Neural cell (in vitro differentiated cells): Measurements from ENCODE around the gene VPS37B. TPM values are rescaled to one million over a fixed set of nuclear protein-coding genes. Genes with fewer than 3 reads are reported as not detected.

ENCODE experiments used
- H2AFZ ChIP-seq: fragments of 200-600, 300-800 bp; sonication (generic), shearing (Covaris generic); 2 replicates; pipeline ENCODE4 v1.6.0; 2014; ENCODE audit warnings: low read depth, mild to moderate bottlenecking, antibody characterized with exemption, low read length, moderate library complexity
- H3F3A ChIP-seq: fragments of 200-600 bp; shearing (Covaris generic); 2 replicates; pipeline ENCODE4 v1.6.1; 2016; ENCODE audit warnings: mild to moderate bottlenecking, moderate library complexity, mixed read lengths, antibody characterized with exemption, low read length; ENCODE audit not compliant: insufficient read depth, poor library complexity, severe bottlenecking
- H3K27ac ChIP-seq: fragments of 200-600, 300-800 bp; sonication (generic), shearing (Covaris generic); 2 replicates; pipeline ENCODE4 v1.5.1; 2014; ENCODE audit warnings: mild to moderate bottlenecking, low read length, moderate library complexity
- H3K27me3 ChIP-seq: fragments of 300-800, 200-600 bp; sonication (generic), shearing (Covaris generic); 2 replicates; pipeline ENCODE4 v1.6.0; 2014; ENCODE audit warnings: mild to moderate bottlenecking, low read depth, low read length, moderate library complexity; ENCODE audit not compliant: insufficient read depth
- H3K36me3 ChIP-seq: fragments of 300-800, 200-600 bp; sonication (generic), shearing (Covaris generic); 2 replicates; pipeline ENCODE4 v1.5.1; 2014; ENCODE audit warnings: mild to moderate bottlenecking, antibody characterized with exemption, low read length, moderate library complexity; ENCODE audit not compliant: insufficient read depth
- H3K4me2 ChIP-seq: fragments of 300-800, 200-600 bp; sonication (generic), shearing (Covaris generic); 2 replicates; pipeline ENCODE4 v1.6.0; 2014; ENCODE audit warnings: mild to moderate bottlenecking, low read length
- H3K4me3 ChIP-seq: fragments of 300-800, 200-600 bp; sonication (generic), shearing (Covaris generic); 2 replicates; pipeline ENCODE4 v1.5.1; 2014; ENCODE audit warnings: mild to moderate bottlenecking, low read length, moderate library complexity
- H3K79me2 ChIP-seq: fragments of 200-600 bp; shearing (Covaris generic); replicated peaks from 2 replicates; pipeline ENCODE4 v1.6.0; 2014; ENCODE audit warnings: mild to moderate bottlenecking, low read length, moderate library complexity; ENCODE audit not compliant: insufficient read depth
- H3K9ac ChIP-seq: fragments of 300-800, 200-600 bp; sonication (generic), shearing (Covaris generic); 2 replicates; pipeline ENCODE4 v1.6.1; 2016; ENCODE audit warnings: mild to moderate bottlenecking, low read length, mixed read lengths
- H3K9me2 ChIP-seq: fragments of 200-600 bp; shearing (Covaris generic); 2 replicates; pipeline ENCODE4 v1.6.1; 2016; ENCODE audit warnings: mild to moderate bottlenecking, low read length, mixed read lengths; ENCODE audit not compliant: insufficient read depth
- H3K9me3 ChIP-seq: fragments of 200-600, 300-800 bp; sonication (generic), shearing (Covaris generic); 2 replicates; pipeline ENCODE4 v1.6.1; 2016; ENCODE audit warnings: mild to moderate bottlenecking, mixed run types, low read length, moderate library complexity, mixed read lengths
- H4K20me1 ChIP-seq: fragments of 200-600 bp; shearing (Covaris generic); 2 replicates; pipeline ENCODE4 v1.6.1; 2016; ENCODE audit warnings: mild to moderate bottlenecking, mixed run types; ENCODE audit not compliant: insufficient read depth
- EP300 ChIP-seq: fragments of 450-650 bp; conservative IDR thresholded peaks from 2 replicates; pipeline ENCODE4 v1.6.1; 2014; ENCODE audit warnings: antibody characterized with exemption, mild to moderate bottlenecking, moderate library complexity; ENCODE audit not compliant: poor library complexity, severe bottlenecking
- EZH2 ChIP-seq: fragments of 200-600, 300-800 bp; shearing (Covaris generic), sonication (generic); IDR thresholded peaks from 2 replicates; pipeline ENCODE4 v1.6.1; 2014; ENCODE audit warnings: antibody characterized with exemption, low read length, borderline replicate concordance, mild to moderate bottlenecking; ENCODE audit not compliant: insufficient read depth, poor library complexity, severe bottlenecking
- MXI1 ChIP-seq: fragments of 450-650 bp; conservative IDR thresholded peaks from 2 replicates; pipeline ENCODE4 v1.6.1; 2014; ENCODE audit warnings: antibody characterized with exemption, mild to moderate bottlenecking; ENCODE audit not compliant: poor library complexity, severe bottlenecking
- POLR2AphosphoS5 ChIP-seq: IDR thresholded peaks from 2 replicates; pipeline ENCODE4 v1.6.1; 2012
- RAD21 ChIP-seq: fragments of 450-650 bp; conservative IDR thresholded peaks from 2 replicates; pipeline ENCODE4 v1.6.1; 2014; ENCODE audit warnings: antibody characterized with exemption, mild to moderate bottlenecking, moderate library complexity
- REST ChIP-seq: IDR thresholded peaks from 2 replicates; pipeline ENCODE4 v1.6.1; 2012; ENCODE audit warnings: borderline replicate concordance
- SMC3 ChIP-seq: fragments of 450-650 bp; conservative IDR thresholded peaks from 2 replicates; pipeline ENCODE4 v1.6.1; 2014; ENCODE audit warnings: antibody characterized with exemption, mild to moderate bottlenecking, moderate library complexity; ENCODE audit not compliant: poor library complexity
- TAF1 ChIP-seq: IDR thresholded peaks from 2 replicates; pipeline ENCODE4 v1.6.1; 2012; ENCODE audit warnings: low read depth
- polyA plus RNA-seq: library from polyadenylated mRNA; depleted of rRNA; stranded (reverse); fragments of >200 nt; gene quantifications from 2 replicates; pipeline ENCODE4 v1.2.3, GENCODE V29; 2014
- TF ChIP-seq, protein P1 (sequence below): fragments of 450-650 bp; IDR thresholded peaks from 2 replicates; pipeline ENCODE4 v1.5.1; 2014; ENCODE audit warnings: antibody characterized with exemption, mild to moderate bottlenecking, moderate library complexity; ENCODE audit not compliant: poor library complexity, severe bottlenecking

VPS37B gene
- polyA plus RNA-seq, 1 donor from 2014 or later: 30.2 TPM

GRCh38 chr12:122850695-122851350 is 45.1 kb downstream of the VPS37B start:
- no peaks in the 10 kb centered on the region for H3K36me3 ChIP-seq
- H2AFZ ChIP-seq: no peak overlapping the region
- no peak overlapping the region for H3K27ac ChIP-seq
- no peaks in the 10 kb centered on the region for H3K79me2 ChIP-seq
- no peaks in the 10 kb centered on the region for H3K27me3 ChIP-seq
- no peak overlapping the region for H3K9ac ChIP-seq
- H3K9me3 ChIP-seq: no peaks in the 10 kb centered on the region
- H3F3A ChIP-seq: no peaks in the 10 kb centered on the region
- H3K4me3 ChIP-seq: no peak overlapping the region
- TF ChIP-seq SMC3 (no peak), POLR2AphosphoS5 (no peak), EZH2 (no peak), RAD21 (no peak), REST (no peak), TAF1 (no peak)
- TF ChIP-seq, protein P1, sequence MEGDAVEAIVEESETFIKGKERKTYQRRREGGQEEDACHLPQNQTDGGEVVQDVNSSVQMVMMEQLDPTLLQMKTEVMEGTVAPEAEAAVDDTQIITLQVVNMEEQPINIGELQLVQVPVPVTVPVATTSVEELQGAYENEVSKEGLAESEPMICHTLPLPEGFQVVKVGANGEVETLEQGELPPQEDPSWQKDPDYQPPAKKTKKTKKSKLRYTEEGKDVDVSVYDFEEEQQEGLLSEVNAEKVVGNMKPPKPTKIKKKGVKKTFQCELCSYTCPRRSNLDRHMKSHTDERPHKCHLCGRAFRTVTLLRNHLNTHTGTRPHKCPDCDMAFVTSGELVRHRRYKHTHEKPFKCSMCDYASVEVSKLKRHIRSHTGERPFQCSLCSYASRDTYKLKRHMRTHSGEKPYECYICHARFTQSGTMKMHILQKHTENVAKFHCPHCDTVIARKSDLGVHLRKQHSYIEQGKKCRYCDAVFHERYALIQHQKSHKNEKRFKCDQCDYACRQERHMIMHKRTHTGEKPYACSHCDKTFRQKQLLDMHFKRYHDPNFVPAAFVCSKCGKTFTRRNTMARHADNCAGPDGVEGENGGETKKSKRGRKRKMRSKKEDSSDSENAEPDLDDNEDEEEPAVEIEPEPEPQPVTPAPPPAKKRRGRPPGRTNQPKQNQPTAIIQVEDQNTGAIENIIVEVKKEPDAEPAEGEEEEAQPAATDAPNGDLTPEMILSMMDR: no peak
- no peaks in the 10 kb centered on the region for H3K9me2 ChIP-seq
- peaks cover 7% of the 10 kb centered on the region for H4K20me1 ChIP-seq
- no peak overlapping the region for H3K4me2 ChIP-seq

DNA sequence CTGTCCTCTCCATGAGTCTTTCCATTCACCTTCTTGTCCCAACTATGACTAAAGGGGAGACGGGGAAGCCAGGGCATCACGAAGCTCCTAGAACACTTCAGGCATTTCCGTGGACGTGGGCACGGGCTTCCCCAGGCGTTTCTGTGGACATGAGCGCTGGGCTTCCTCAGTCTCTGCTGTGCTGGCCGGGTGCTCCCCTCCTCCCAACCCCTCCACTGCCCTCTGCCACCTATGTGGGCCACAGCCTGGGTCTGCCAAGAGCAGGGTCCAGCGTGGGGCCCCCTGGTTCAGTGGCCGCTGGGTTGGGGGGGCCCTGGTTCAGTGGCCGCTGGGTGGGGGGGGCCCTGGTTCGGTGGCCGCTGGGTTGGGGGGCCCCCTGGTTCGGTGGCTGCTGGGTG is 45.9 kb downstream of the VPS37B start:
- Histone ChIP-seq H3K9me3 (no peaks in the 10 kb centered on the region), H3K79me2 (no peaks in the 10 kb centered on the region), H3F3A (no peaks in the 10 kb centered on the region), H2AFZ (no peak overlapping the region), H3K27ac (no peak overlapping the region), H3K9me2 (no peaks in the 10 kb centered on the region), H3K4me3 (no peak overlapping the region), H3K27me3 (no peaks in the 10 kb centered on the region), H3K4me2 (no peak overlapping the region), H3K9ac (no peak overlapping the region), H3K36me3 (no peaks in the 10 kb centered on the region), H4K20me1 (peaks cover 13% of the 10 kb centered on the region)
- TF ChIP-seq RAD21 (no peak), REST (no peak), MXI1 (no peak), SMC3 (no peak), EP300 (no peak), TAF1 (no peak), EZH2 (no peak), POLR2AphosphoS5 (no peak)
- TF ChIP-seq, protein P1: no peak
